Osteoblast (primary cell): Measurements from ENCODE around the gene NPLOC4. TPM values are rescaled to one million over a fixed set of nuclear protein-coding genes. Genes with fewer than 3 reads are reported as not detected.

Experiments
- DNase-seq: peaks from one replicate; pipeline ENCODE4 v3.0.0; 2011; ENCODE audit warnings: low spot score, mixed read lengths; ENCODE audit not compliant: insufficient read length; ENCODE audit errors: missing footprints
- H2AFZ ChIP-seq: 2 replicates; pipeline ENCODE4 v1.6.0; 2011; ENCODE audit warnings: mild to moderate bottlenecking, low read length
- H3K27ac ChIP-seq: 2 replicates; pipeline ENCODE4 v1.5.1; 2011; ENCODE audit warnings: mild to moderate bottlenecking, low read depth, low read length, moderate library complexity
- H3K27me3 ChIP-seq: 2 replicates; pipeline ENCODE4 v1.6.0; 2012; ENCODE audit warnings: mild to moderate bottlenecking, control low read depth, inconsistent platforms, low read length, moderate library complexity; ENCODE audit not compliant: insufficient read depth
- H3K36me3 ChIP-seq: 2 replicates; pipeline ENCODE4 v1.5.1; 2011; ENCODE audit warnings: mild to moderate bottlenecking, low read length, control low read depth, moderate library complexity; ENCODE audit not compliant: insufficient read depth
- H3K4me1 ChIP-seq: 2 replicates; pipeline ENCODE4 v1.5.1; 2011; ENCODE audit warnings: mild to moderate bottlenecking, low read length, control low read depth, moderate library complexity; ENCODE audit not compliant: insufficient read depth
- H3K4me2 ChIP-seq: 2 replicates; pipeline ENCODE4 v1.6.0; 2011; ENCODE audit warnings: mild to moderate bottlenecking, low read length; ENCODE audit not compliant: insufficient read depth
- H3K4me3 ChIP-seq: fragments of 200-600 bp; sonication (generic); 3 replicates; pipeline ENCODE4 v1.5.1; 2012; ENCODE audit warnings: mild to moderate bottlenecking, low read length, inconsistent platforms; ENCODE audit not compliant: insufficient read depth
- H3K79me2 ChIP-seq: 2 replicates; pipeline ENCODE4 v1.6.0; 2012; ENCODE audit warnings: mild to moderate bottlenecking, low read length, control low read depth, inconsistent platforms; ENCODE audit not compliant: insufficient read depth
- H3K9me3 ChIP-seq: 2 replicates; pipeline ENCODE4 v1.5.1; 2011; ENCODE audit warnings: low read depth, low read length, control low read depth
- H4K20me1 ChIP-seq: 2 replicates; pipeline ENCODE4 v1.6.0; 2012; ENCODE audit warnings: mild to moderate bottlenecking, low read length, control low read depth; ENCODE audit not compliant: insufficient read depth
- total RNA-seq: library from RNA; depleted of rRNA; stranded (reverse); fragments of >200 nt; gene quantifications from 2 replicates; pipeline ENCODE4 v1.2.3, GENCODE V29; 2012
- TF ChIP-seq, protein P1 (sequence below): IDR thresholded peaks from 2 replicates; pipeline ENCODE4 v1.5.1; 2011; ENCODE audit warnings: mild to moderate bottlenecking, low read depth, low read length, moderate library complexity; ENCODE audit errors: extremely low read depth

The NPLOC4 gene
- total RNA-seq, 1 donor = 118 TPM

DNA sequence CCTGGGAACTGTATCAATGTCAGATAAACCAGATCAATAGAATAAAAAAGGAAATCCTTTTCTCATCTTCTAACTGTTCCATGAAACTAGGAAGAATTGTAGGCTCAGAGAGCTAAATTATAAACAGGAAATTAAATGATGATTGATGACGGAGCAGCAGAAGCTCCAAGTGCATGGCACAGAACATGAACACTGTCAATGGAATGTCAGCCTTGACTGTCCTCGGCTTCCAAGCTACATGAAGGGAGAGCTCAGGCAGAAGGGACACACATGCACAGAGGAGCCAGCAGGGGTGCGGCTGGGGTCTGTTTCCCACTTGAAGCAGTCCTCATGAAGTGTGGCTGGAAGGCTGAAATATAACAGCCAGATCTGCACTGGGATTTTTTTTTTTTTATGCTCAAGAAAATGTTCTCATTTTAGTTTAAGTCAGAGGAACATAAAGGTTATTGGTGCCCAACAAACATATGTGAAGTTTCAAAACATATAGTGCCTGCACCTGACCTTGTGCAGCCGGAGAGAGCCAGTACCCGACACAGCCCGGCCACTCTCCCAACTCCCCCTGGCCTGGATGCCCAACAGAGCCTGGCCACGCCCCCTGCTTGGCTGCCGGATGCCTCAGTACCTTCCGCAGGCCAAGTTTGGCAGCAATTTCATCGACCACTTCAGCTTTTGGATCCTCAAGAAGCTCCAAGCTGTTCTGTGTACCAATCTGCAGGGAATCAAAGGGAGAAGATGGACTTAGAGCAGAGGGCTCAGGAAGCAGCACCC, 37.0 kb downstream of the NPLOC4 start:
- Histone ChIP-seq H3K36me3 (peaks cover 77% of the 10 kb centered on the region), H3K9me3 (no peaks in the 10 kb centered on the region), H3K27me3 (no peaks in the 10 kb centered on the region), H3K4me1 (peaks cover 27% of the 10 kb centered on the region), H3K27ac (peak overlapping the region; percentile 55), H3K79me2 (peaks cover 43% of the 10 kb centered on the region), H3K4me2 (peak overlapping the region; percentile 41), H3K4me3 (no peak overlapping the region), H4K20me1 (peaks cover 18% of the 10 kb centered on the region), H2AFZ (no peak overlapping the region)
- DNase-seq = peak; percentile 92
- TF ChIP-seq, protein P1, sequence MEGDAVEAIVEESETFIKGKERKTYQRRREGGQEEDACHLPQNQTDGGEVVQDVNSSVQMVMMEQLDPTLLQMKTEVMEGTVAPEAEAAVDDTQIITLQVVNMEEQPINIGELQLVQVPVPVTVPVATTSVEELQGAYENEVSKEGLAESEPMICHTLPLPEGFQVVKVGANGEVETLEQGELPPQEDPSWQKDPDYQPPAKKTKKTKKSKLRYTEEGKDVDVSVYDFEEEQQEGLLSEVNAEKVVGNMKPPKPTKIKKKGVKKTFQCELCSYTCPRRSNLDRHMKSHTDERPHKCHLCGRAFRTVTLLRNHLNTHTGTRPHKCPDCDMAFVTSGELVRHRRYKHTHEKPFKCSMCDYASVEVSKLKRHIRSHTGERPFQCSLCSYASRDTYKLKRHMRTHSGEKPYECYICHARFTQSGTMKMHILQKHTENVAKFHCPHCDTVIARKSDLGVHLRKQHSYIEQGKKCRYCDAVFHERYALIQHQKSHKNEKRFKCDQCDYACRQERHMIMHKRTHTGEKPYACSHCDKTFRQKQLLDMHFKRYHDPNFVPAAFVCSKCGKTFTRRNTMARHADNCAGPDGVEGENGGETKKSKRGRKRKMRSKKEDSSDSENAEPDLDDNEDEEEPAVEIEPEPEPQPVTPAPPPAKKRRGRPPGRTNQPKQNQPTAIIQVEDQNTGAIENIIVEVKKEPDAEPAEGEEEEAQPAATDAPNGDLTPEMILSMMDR = no peak

DNA sequence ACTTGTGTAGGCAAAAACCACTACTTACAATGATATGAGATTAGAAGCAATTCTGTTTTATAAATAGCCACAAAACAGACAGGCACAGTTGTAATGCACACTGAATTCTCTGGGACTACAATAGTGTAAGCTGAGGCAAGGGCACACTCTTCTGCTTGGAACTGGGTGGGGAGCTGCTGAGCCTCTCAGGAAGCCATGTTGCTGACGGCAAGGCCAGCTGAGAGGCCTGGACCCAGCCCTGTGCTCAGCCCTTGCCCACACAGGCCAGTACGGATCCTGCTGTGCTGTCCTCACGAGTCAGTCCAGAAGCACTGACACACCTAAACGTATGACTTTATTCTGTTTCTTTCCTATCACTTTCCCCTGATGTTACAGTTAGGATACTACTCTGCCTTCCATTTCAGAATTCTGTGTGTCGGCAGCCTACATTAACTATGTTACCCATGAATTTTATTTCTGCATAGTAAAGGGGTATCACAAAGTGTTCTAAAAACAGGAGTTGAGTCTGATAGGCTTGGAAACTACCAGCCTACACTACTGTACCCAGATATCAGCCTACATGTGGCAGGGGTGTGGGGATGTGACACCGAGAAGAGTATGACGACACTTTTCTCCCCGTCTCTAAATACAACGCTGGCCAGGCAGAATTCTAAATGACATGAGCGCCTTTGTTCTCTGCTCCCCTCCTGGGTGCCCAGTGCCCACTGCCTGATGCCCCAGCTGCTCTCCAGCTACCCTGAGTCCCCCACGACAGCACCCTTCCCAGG, 43.6 kb downstream of the NPLOC4 start:
- H3K27ac ChIP-seq = peak overlapping the region; percentile 16
- no peaks in the 10 kb centered on the region for H3K9me3 ChIP-seq
- TF ChIP-seq, protein P1 = no peak
- no peak overlapping the region for H3K4me2 ChIP-seq
- H3K27me3 ChIP-seq = no peaks in the 10 kb centered on the region
- H3K79me2 ChIP-seq = peaks cover 34% of the 10 kb centered on the region
- DNase-seq = no peak
- peaks cover 2% of the 10 kb centered on the region for H4K20me1 ChIP-seq
- H3K36me3 ChIP-seq = peaks cover 80% of the 10 kb centered on the region
- no peak overlapping the region for H2AFZ ChIP-seq
- H3K4me3 ChIP-seq = no peak overlapping the region
- peaks cover 20% of the 10 kb centered on the region for H3K4me1 ChIP-seq

DNA sequence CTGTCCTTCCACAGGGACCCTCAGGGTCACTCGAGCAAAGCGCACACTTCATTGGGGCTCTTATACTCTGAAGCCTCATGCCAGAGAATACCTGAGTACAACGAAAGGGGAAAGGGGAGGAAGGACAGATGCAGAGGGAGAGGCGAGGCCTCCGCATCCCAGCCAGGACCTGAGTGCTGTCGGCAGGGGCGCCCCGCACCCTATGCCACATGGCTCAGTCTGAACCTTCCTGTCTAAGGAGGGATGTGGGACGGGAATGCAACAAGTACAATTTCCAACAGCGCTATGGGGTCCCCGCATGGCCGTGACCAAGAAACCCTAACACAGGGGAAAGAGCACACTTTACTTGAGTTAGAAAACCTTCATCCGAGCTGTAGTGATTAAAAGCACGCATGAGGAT, 44.9 kb downstream of the NPLOC4 start:
- DNase-seq = no peak
- no peaks in the 10 kb centered on the region for H3K9me3 ChIP-seq
- H3K36me3 ChIP-seq = peaks cover 80% of the 10 kb centered on the region
- H3K4me2 ChIP-seq = no peak overlapping the region
- H3K4me1 ChIP-seq = peaks cover 20% of the 10 kb centered on the region
- TF ChIP-seq, protein P1 = no peak
- H3K27me3 ChIP-seq = no peaks in the 10 kb centered on the region
- H3K27ac ChIP-seq = no peak overlapping the region
- no peak overlapping the region for H2AFZ ChIP-seq
- H4K20me1 ChIP-seq = peaks cover 2% of the 10 kb centered on the region
- peaks cover 28% of the 10 kb centered on the region for H3K79me2 ChIP-seq
- H3K4me3 ChIP-seq = no peak overlapping the region

DNA sequence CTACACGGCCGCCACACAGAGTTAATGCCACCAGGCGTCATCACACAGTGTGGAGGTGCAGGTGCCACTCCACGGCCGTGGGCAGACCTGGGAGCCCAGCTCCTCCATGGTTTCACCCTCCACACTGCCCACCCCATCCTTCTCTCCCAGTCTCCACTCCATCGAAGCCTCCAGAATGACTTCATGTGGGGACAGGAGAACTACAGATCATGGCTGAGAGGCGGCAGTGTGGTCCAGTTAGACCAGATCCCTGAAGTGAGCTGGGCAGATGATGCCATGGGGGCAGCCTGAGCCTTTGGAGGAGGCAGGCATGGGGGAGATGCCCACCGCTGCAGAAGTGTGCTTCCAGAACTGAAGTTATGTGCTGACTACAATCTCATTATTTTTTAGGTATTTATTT, 46.8 kb downstream of the NPLOC4 start:
- peaks cover 82% of the 10 kb centered on the region for H3K36me3 ChIP-seq
- H3K27ac ChIP-seq = no peak overlapping the region
- peaks cover 6% of the 10 kb centered on the region for H3K4me1 ChIP-seq
- H3K79me2 ChIP-seq = peaks cover 23% of the 10 kb centered on the region
- no peak overlapping the region for H3K4me3 ChIP-seq
- H2AFZ ChIP-seq = no peak overlapping the region
- TF ChIP-seq, protein P1 = no peak
- H3K9me3 ChIP-seq = no peaks in the 10 kb centered on the region
- DNase-seq = no peak
- no peaks in the 10 kb centered on the region for H3K27me3 ChIP-seq
- H4K20me1 ChIP-seq = peaks cover 2% of the 10 kb centered on the region
- no peak overlapping the region for H3K4me2 ChIP-seq
